ENCODE results near the gene PBOV1.

The PBOV1 gene

DNA sequence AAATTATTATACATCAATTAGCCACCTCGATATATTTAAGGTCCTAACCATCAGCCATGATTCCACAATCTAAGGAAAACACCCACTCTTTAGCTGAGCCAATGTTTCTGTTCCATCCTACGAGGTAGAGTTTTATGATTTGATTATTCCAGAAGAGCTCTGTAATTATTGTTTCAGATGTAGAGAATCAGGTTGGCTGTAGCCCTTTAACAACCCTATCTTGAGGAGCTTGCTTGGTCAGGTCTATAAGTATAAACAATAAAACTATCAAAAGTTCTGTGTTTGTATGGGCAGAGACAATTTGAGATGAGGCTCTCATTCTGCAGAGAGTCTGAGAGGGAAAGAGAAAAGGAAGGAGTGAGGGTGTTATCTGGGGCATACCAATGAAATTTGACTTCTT is at the start of gene PBOV1:
Gene PBOV1, minus strand, starts transcription at position 43 of the 400 bp plus-strand sequence. CDS start 96 bp downstream, outside the sequence.
- in situ Hi-C loops (cut with MboI; ENCODE audit: low sequenced_read_pairs) = no loop called here

DNA sequence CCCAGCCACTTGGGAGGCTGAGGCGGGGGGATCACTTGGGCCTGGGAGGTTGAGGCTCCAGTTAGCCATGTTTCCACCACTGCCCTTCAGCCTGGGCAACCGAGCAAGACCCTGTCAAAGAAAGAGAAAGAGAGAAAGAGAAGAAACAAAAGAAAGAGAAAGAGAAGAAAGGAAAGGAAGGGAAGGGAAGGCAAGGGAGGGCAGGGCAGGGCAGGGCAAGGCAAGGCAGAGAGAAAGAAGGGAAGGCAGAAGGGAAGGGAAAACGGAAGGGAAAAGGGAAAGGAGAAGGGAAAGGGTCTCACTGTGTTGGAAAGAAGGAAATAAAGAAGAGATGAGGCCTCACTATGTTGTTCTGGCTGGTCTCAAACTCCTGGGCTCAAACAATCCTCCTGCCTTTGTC is 47.8 kb upstream of the PBOV1 start:
- in situ Hi-C loops (cut with MboI; ENCODE audit: low sequenced_read_pairs) = no loop called here

DNA sequence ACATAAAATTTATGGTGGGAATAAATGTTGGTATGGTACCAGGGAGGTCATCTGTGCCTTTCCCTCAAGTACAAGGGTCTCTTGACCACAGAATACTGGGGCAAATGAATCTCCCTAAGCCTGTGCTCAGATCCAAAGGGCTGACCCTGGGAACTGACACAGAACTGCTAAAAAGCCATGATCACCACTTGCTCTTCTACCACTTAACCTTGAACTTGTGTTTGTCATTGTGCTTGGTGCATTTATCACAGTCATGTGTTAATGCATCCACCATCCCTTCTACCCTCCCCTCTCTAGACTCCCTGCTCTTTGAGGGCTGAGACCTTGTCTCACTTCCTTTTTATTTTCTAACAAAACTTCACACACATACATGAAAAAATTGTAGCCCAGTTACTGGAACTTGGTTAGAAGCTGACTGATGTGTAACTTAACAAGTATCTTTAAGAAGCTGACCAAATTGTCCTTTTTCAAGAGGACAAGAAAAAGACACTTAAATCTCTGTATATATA is 46.1 kb upstream of the PBOV1 start:
- in situ Hi-C loops (cut with MboI; ENCODE audit: low sequenced_read_pairs) = no loop called here

DNA sequence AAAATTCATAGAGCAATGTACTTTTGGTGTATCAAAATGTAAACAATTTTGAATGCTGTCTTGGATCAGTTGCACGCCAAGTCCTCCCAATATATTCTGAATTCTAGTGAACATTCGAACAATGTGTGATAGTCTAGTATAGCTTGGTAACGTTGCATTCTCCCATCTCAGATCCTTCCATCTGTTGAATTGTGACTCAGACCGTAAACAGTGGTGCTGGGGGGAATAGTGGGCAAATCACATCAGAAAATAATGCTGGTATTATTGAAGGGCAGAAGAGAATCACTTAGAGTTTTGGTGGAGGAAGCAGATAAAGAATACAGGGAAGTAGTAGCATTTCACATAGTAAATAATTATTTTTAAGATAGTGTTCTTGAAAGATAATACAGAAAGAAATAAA is 45.7 kb upstream of the PBOV1 start:
- in situ Hi-C loops (cut with MboI; ENCODE audit: low sequenced_read_pairs) = no loop called here

DNA sequence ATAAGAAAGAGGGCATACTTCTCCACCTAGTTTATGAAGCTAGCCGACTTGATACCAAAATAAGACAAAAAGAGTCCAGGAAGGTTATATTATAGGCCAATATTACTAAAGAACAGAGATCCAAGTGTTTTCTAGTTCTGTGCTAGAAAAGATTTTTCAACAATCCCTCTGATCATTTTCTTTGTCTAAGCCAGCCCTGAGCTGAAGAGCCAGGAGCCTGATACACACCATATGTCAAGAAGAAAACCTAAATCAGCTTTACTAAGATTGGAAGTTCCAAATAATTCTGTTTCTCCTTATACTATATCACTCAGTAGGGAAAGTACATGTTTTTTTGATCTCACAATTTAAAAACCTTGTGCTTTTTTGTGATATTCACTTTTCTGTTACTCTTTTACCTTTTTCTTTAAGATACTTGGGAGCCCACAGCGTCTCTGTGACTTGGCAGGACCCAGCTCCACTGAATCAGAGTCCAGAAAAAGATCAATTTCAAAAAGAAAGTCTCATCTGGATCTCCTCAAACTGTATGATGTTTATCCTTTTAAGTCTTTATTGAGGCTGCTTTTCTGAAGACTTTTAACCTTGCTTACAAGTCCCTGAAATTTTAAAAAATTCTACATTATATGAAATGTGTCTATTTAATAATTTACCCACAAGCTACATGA is 43.0 kb upstream of the PBOV1 start:
- in situ Hi-C loops (cut with MboI; ENCODE audit: low sequenced_read_pairs) = no loop called here

DNA sequence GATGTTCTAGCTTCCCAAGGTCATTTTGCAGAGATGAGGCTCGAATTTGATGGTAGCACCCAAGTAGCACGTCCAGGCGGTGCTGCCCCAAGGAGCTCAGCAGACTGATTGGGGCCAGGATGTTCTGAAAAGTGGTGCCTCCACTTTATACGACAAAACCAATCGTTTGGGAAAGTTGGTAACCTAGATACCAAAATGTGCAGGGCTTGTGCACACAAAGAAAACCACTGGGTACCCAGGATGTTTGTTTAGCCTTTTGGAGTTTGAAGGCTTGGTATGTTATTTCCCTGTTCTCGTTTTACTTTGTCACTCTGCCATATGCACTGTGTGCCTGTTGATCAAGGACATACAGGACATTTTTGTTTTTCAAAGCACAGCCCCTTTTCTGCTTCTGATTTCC is 40.7 kb upstream of the PBOV1 start:
- in situ Hi-C loops (cut with MboI; ENCODE audit: low sequenced_read_pairs) = no loop called here

DNA sequence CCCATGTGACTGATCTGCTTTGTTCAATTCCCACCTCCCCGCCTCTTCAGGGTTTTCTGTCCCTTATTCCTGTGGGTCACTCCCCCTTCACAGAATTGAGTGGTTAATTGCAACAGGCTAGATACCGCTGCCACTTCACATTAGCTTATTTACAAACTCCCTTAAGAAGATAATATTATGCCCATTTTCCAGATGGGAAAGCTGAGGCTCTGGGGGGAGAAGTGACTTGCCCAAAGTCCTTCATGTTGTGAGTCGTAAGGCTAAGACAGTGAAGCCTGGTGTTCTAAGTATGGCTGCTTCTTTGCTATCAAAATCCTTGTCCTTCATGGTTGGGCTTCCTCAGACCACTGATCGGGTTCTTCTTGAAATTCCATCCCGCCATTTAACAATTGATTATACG is 39.9 kb upstream of the PBOV1 start:
- in situ Hi-C loops (cut with MboI; ENCODE audit: low sequenced_read_pairs) = no loop called here

DNA sequence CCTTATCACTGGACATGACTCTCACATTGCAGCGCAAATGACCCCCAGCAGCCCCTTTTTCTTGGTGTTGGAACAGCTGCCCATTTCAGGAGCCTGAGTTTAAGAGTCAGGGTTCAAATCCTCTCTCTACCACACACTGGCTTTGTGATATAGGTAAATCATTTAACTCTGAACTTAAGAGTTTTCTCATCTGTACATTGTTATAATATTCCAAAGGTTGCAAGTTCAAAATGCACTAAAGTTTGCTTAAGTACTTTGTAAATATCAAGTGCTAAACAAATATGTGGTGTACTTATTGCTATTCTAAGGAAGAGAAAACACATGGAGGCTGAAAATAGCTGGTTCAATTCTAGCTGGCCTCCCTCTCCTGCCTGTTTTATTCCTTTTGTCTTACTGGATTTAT is 39.3 kb upstream of the PBOV1 start:
- in situ Hi-C loops (cut with MboI; ENCODE audit: low sequenced_read_pairs) = no loop called here

DNA sequence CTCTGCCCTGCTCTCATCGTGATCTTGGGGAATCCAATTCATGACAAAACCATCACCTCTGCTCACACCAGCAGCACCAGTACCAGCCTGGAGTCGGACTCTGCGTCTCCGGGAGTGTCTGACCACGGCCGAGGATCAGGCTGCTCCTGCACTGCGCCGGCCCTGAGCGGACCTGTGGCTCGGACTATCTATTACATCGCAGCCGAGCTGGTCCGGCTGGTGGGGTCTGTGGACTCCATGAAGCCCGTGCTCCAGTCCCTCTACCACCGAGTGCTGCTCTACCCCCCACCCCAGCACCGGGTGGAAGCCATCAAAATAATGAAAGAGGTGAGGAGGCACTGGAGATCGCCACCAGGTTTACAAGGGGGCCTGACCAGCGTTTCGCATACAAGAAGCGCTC is 37.2 kb upstream of the PBOV1 start:
- in situ Hi-C loops (cut with MboI; ENCODE audit: low sequenced_read_pairs) = no loop called here

DNA sequence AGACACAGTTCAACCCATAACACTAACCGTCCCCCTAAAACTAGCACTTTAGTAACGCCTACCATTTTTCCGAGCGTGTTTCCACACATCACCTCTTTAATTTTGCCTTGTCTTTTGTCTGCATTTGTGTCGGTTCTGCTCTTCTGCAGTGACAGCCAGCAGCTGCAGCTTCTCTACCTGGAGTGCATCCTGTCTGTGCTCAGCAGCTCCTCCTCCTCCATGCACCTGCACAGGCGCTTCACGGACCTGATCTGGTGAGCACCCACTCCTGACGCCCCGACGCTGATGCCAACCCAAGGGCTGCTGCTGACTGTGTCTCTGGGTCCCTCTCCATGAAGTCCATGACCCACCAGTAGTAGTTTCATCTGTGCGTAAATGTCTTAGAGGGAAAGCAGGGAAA is 35.4 kb upstream of the PBOV1 start:
- in situ Hi-C loops (cut with MboI; ENCODE audit: low sequenced_read_pairs) = no loop called here

DNA sequence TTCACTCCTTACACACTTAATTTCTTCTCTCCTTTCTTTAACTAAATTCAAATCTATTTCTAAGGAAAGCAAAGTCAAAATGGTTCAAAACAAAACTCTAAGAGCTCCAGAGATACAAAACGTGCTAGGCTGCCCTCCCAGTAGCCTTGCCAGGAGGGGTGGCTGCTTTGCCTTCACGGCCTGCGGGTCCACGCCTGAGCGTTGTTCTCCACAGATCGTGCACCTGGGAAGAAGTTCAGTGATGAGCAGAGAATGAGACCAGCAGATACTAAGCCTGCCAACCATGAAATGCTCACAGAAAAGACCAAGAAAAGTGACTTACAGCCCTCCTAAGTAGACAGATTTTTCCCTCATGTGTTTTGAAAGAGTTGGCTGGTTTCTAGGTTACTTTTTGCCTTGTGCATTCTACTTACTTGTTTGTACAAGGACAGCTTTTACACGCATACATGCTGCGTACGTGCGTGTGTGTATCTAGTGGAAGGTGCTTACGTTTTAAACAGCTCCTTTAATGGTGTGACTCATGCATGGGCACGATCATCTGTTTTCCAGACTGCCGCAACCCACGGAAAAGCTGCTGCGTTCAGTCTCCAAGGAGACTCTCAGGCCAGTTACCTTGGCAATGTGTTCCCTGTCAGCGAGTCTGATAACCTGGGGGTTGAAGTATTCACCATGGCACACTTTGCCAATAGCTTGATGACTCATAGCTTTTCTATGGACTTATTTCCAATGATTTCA is 32.4 kb upstream of the PBOV1 start:
- in situ Hi-C loops (cut with MboI; ENCODE audit: low sequenced_read_pairs) = no loop called here

DNA sequence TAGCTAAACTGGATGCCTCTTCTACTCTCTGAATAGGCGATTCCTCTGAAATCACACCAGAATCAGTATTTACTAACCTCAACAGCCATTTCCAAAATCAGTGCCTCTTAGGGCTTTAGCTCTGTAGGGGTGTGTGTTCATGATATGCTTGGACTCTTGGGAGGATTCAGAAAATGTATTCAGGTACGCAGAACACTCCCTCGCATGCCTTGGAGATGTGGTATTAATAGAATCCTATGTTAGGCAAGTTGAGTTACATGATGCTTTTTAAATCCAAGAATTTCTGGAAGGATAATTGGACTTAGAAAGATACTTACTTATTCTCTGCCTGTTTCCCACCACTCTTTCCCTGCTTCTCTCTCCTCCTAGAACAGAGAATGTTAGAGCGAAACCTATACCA is 31.8 kb upstream of the PBOV1 start:
- in situ Hi-C loops (cut with MboI; ENCODE audit: low sequenced_read_pairs) = no loop called here

DNA sequence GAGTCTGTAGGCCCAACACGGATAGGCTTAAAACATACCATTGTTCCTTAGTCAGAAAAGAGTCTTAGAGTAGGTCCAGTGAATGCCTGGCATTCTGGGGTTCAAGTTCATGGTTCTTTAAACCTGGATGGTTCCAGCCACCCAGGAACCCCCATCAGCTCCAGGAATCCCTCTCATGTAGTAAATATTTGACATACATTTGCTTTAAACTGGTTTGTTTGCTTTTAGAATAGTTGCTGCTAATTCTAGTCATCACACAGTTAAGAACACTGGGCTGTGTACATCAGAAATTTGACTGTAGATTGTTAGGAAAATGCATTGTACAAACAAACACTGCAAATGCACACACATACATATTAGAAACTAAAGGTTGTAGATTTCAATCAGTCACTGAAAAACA is 30.6 kb upstream of the PBOV1 start:
- in situ Hi-C loops (cut with MboI; ENCODE audit: low sequenced_read_pairs) = no loop called here

DNA sequence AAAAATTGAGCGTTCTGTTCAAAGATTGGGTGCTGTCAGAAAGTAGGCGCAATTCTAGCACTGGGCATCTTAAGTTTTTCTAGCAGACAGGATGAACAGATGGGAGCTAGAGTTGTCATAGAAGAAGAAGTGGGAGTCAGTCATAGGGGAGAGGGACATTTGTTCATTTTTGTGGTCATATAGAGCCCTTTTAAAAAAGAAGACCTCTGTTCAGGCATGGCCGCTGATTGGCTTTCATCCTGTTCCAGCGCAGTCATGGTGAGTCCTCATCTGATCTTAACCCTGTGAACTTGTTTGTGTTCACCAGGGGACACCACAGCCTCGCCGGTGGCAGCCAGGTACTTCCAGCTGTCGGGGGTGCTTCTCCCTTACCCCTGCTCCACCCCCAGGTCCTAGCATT is 29.7 kb upstream of the PBOV1 start:
- in situ Hi-C loops (cut with MboI; ENCODE audit: low sequenced_read_pairs) = no loop called here

DNA sequence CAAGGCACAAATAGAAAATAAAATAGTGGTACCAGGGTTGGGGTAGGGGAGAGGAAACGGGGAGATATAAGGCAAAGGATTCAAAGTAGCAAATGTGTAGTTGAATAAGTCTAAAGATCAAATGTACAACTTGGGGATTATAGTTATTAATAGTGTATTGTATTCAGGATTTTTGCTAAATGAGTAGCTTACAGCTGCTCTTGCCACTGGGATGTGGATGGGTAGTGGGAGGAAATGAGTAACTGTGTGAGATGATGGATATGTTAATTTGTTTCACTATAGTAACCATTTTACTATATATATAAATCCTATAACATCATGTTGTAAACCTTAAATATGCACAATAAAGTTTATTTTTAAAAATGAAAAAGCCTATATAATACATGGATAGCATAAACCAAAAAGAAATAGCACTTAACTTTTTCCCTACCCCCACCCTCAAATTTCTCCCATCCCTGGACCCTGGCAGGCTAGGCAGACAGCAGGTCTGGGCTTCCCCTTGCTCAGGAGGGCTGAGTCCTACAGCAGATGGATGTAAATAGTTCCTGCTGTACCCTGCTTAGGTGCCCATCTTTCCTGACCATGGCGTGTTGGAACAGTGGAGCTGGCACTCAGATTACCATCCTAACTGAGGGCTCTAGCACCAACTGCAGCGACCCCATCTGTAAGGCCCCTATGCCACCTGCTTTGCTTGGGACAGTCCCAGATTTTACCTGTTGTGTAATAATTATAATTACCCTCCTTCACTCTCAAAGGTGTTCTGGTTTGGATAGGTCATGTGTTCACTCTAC is 28.6 kb upstream of the PBOV1 start:
- in situ Hi-C loops (cut with MboI; ENCODE audit: low sequenced_read_pairs) = no loop called here

DNA sequence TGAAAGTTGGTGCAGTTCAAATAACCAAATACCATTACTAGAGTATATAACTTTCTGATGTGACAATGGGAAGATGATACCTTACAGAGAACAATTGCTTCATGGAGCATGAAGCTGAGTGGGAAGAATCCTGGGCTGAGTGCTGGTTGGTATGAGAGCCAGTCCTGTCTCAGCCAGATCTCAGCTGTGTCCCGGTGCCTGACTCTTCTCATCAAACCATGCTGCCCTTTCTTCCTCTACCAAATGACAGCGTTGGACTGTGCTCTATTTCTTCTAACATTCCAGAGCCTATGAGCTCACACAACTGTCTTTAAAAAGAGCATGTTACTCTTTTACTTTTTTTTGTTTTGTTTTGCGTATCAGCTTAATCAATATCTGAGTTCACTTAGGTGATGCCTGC is 27.5 kb upstream of the PBOV1 start:
- in situ Hi-C loops (cut with MboI; ENCODE audit: low sequenced_read_pairs) = no loop called here

DNA sequence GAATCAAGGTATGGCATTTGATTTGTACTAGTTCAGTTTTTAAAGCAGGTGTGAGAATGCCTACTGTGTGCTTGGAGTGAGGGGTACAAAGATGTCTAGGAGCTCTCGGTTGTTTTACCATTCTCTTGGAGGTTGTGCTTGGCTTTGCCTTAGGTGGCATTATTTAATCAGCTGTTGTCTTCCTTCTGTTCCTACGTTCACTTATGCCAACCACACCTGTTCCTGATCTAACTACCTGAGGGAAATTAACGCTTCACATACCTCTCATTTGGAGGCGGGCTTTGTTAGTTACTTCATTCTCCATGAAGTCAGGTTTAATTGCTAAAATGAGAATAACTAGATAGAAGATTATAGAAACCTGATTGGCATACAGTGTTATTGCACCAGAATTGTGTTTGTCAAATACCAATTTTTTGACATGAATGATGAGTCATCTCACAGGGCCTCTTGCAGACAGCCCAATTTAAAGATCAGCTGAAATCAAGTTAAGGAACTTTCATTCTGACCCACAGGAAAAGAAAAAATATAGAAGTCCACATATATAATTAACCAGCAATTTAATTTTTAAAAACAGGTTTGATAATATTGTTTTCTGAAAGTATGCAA is 24.8 kb upstream of the PBOV1 start:
- in situ Hi-C loops (cut with MboI; ENCODE audit: low sequenced_read_pairs) = no loop called here

DNA sequence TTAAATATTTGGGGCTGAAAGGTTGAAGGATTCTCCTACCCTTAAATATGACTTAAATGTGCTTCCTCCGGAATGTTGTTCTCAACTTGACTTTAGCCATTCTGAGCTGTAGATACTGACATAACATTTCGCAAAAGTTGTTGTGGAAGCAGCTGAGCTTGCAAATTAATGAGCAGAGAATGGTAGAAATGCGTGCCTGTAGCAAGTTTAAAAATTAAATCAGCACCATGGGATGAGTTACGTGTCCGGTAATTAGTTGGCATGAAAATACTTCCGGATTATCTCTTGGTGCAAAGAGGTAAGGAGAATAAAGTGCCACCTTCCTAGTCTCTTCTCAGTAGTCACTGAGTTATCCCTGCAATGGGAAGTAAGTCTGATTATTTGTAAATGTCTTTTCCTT is 23.6 kb upstream of the PBOV1 start:
- in situ Hi-C loops (cut with MboI; ENCODE audit: low sequenced_read_pairs) = no loop called here

DNA sequence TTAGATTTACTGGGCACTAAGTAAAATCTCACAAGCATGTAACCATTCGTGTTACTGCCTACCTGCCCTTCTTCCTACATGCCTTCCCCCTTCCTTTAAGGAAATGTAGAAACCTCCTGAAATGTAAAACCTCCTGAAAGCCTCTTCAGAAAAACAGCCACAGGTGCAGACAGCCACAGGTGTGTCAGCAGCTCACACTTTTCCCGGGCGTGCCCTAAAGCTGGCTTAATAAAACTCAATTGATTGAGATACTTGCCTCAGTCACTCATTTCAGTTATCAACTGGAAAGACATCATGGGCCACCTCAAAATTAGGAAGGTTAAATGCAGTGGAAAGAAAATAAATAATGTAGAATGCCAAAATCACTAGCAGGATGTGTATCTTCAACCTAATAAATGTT is 23.1 kb upstream of the PBOV1 start:
- in situ Hi-C loops (cut with MboI; ENCODE audit: low sequenced_read_pairs) = no loop called here

DNA sequence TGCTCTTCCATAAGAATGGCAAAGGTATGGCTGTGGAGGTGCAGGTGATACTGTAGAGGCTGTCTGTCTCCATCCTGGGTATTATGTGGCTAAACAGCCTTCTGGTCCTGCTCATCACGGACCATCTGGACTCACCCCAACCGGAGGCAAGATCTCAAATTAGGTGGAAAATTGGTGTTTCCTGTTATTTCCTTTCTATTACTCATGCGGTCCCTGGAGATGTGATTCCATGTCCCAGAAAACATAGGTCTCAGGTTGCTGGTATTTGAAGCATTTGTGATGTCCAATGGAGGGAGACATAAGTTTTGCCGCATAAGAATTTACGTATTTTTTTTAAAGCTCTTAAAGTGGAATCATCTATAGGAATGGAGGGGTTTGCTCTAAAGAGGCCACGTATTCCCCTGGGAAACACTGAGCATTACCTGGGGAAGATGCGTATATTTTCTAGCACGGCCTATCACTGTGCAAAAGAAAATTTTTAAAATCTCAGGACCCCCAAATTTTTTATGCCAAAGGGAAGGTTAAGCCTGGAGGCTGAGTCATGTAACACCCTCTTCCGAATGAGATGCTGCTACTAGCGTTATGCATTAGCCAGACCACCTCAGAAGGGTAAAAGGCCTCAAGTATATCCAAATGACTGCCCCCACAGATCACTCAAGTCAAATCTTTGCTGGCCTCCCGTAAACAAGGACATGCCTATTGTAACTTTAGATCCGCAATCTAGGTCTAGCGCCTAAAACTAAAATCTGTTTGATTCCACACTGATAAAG is 22.4 kb upstream of the PBOV1 start:
- in situ Hi-C loops (cut with MboI; ENCODE audit: low sequenced_read_pairs) = no loop called here

DNA sequence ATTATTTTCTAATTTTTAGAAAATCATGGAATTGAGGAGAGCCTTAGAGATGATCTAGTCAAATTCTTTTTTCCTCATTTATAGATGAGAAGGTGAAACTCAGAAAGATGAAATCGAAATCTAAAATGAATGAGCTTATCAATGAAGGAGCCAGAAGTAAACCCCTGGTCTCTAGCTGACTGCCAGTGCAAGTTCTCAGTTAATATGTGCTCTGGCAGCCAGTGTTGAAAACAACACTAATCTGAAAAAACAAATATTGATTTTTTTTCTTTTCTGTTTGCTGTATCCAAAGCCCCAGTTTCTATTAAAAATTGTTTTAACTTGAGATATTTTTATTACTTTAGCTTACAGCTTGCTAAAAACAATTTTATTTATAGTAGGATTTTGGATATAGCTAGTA is 21.5 kb upstream of the PBOV1 start:
- in situ Hi-C loops (cut with MboI; ENCODE audit: low sequenced_read_pairs) = no loop called here
